HepG2 (cell line): ENCODE data around the gene LBX2. TPM values are rescaled to one million over a fixed set of nuclear protein-coding genes. Genes with fewer than 3 reads are reported as not detected.

Experiments
- AGO1 ChIP-seq: fragments of 200-400 bp; formaldehyde crosslinking; IDR thresholded peaks from 2 replicates; pipeline ENCODE4 v1.6.1; 2017; ENCODE audit warnings: mild to moderate bottlenecking, low read depth, low read length, moderate library complexity; ENCODE audit not compliant: poor library complexity, severe bottlenecking
- AGO2 ChIP-seq: fragments of 200-400 bp; formaldehyde crosslinking; optimal IDR thresholded peaks from 2 replicates; pipeline ENCODE3; 2017; ENCODE audit warnings: mild to moderate bottlenecking, low read depth, low read length, moderate library complexity
- CENPX ChIP-seq: sonication (generic); formaldehyde crosslinking; IDR thresholded peaks from 2 replicates; pipeline ENCODE4 v1.9.0; 2021; ENCODE audit warnings: mild to moderate bottlenecking, missing genetic modification reagents, moderate library complexity
- FOXC1 ChIP-seq: sonication (generic); formaldehyde crosslinking; IDR thresholded peaks from 2 replicates; pipeline ENCODE4 v1.8.0; 2022; ENCODE audit warnings: mild to moderate bottlenecking, missing genetic modification reagents, borderline replicate concordance
- HNRNPLL ChIP-seq: fragments of 200-400 bp; formaldehyde crosslinking; IDR thresholded peaks from 2 replicates; pipeline ENCODE4 v1.6.1; 2017; ENCODE audit warnings: mild to moderate bottlenecking, low read depth, low read length; ENCODE audit not compliant: poor library complexity, severe bottlenecking
- HOXD1 ChIP-seq: sonication (generic); formaldehyde crosslinking; IDR thresholded peaks from 2 replicates; pipeline ENCODE4 v1.5.0; 2020; ENCODE audit warnings: missing genetic modification reagents
- KAT8 ChIP-seq: IDR thresholded peaks from 2 replicates; pipeline ENCODE4 v1.6.1; 2016; ENCODE audit warnings: missing genetic modification reagents, missing compliant biosample characterization
- KLF11 ChIP-seq: IDR thresholded peaks from 2 replicates; pipeline ENCODE4 v1.6.1; 2016; ENCODE audit warnings: missing compliant biosample characterization
- KMT2A ChIP-seq: sonication (generic); formaldehyde crosslinking; IDR thresholded peaks from 2 replicates; pipeline ENCODE4 v1.4.0; 2020; ENCODE audit warnings: missing genetic modification reagents
- NR2F6 ChIP-seq, 2 experiments: IDR thresholded peaks; 2 replicates each; pipeline ENCODE4 v1.6.1; 2016; ENCODE audit warnings: antibody characterized with exemption in 1 of 2, mild to moderate bottlenecking in 1 of 2
- PRPF4 ChIP-seq: fragments of 200-400 bp; formaldehyde crosslinking; IDR thresholded peaks from 2 replicates; pipeline ENCODE4 v1.6.1; 2016; ENCODE audit warnings: low read length, low read depth; ENCODE audit not compliant: poor library complexity, severe bottlenecking
- PTBP1 ChIP-seq: fragments of 200-400 bp; formaldehyde crosslinking; IDR thresholded peaks from 2 replicates; pipeline ENCODE4 v1.6.1; 2018; ENCODE audit warnings: low read length, low read depth; ENCODE audit not compliant: poor library complexity, severe bottlenecking
- RBM22 ChIP-seq: fragments of 200-400 bp; formaldehyde crosslinking; optimal IDR thresholded peaks from 2 replicates; pipeline ENCODE3; 2017; ENCODE audit warnings: mild to moderate bottlenecking, low read length, moderate library complexity
- RELA ChIP-seq: sonication (generic); formaldehyde crosslinking; IDR thresholded peaks from 2 replicates; pipeline ENCODE4 v1.4.0; 2020; ENCODE audit warnings: missing genetic modification reagents
- ZFX ChIP-seq: sonication (generic); formaldehyde crosslinking; IDR thresholded peaks from 2 replicates; pipeline ENCODE4 v1.4.0; 2020; ENCODE audit warnings: mild to moderate bottlenecking, low read depth, missing genetic modification reagents, moderate library complexity
- ZNF235 ChIP-seq: sonication (generic); formaldehyde crosslinking; IDR thresholded peaks from 2 replicates; pipeline ENCODE4 v1.8.1; 2023; ENCODE audit warnings: mild to moderate bottlenecking, missing genetic modification reagents, borderline replicate concordance
- ZNF30 ChIP-seq: sonication (generic); formaldehyde crosslinking; IDR thresholded peaks from 2 replicates; pipeline ENCODE4 v1.5.0; 2020; ENCODE audit warnings: mild to moderate bottlenecking, missing genetic modification reagents
- ZNF354B ChIP-seq: sonication (generic); formaldehyde crosslinking; IDR thresholded peaks from 2 replicates; pipeline ENCODE4 v1.8.0; 2022; ENCODE audit warnings: mild to moderate bottlenecking, missing genetic modification reagents
- ZSCAN22 ChIP-seq: sonication (generic); formaldehyde crosslinking; IDR thresholded peaks from 2 replicates; pipeline ENCODE4 v1.4.0; 2020; ENCODE audit warnings: mild to moderate bottlenecking, missing genetic modification reagents
- polyA plus RNA-seq, 8 experiments: library from polyadenylated mRNA; depleted of rRNA in 3 of 8; stranded (reverse) in 7 of 8; unstranded in 1 of 8; fragments of >200 nt; fragmentation: Illumina TruSeq in 4 of 8; extraction: Trizol in 4 of 8; gene quantifications; 2 replicates each; pipeline versions ENCODE4 v1.2.1 to v1.2.3, GENCODE V29; 2011 to 2016; ENCODE audit warnings: low read depth in 4 of 8, missing spikeins in 1 of 8, mixed read lengths in 1 of 8; ENCODE audit not compliant: insufficient read depth in 1 of 8
- total RNA-seq, 5 experiments: library from RNA; depleted of rRNA; stranded (reverse); fragments of >200 nt; fragmentation: Illumina TruSeq; extraction: Trizol; gene quantifications; 2 replicates each; pipeline ENCODE4 v1.2.3, GENCODE V29; 2016; ENCODE audit warnings: low read depth in 1 of 5
- TF ChIP-seq, protein P1 (sequence below): IDR thresholded peaks from 2 replicates; pipeline ENCODE4 v1.6.1; 2016
- TF ChIP-seq, protein P2 (sequence below): sonication (generic); formaldehyde crosslinking; IDR thresholded peaks from 2 replicates; pipeline ENCODE4 v1.9.0; 2022; ENCODE audit warnings: missing genetic modification reagents, mild to moderate bottlenecking, borderline replicate concordance
- TF ChIP-seq, protein P3 (sequence below): IDR thresholded peaks from 2 replicates; pipeline ENCODE4 v1.6.1; 2016; ENCODE audit warnings: mild to moderate bottlenecking
- TF ChIP-seq, protein P4 (sequence below): sonication (generic); formaldehyde crosslinking; IDR thresholded peaks from 2 replicates; pipeline ENCODE4 v1.4.0; 2020; ENCODE audit warnings: mild to moderate bottlenecking, missing genetic modification reagents

The LBX2 gene
- total and polyA plus RNA-seq, 2 of the 13 experiments (the other 11 are each of a cell fraction or from before 2014, with no cell fraction given): 6.4 to 8.1 TPM

DNA sequence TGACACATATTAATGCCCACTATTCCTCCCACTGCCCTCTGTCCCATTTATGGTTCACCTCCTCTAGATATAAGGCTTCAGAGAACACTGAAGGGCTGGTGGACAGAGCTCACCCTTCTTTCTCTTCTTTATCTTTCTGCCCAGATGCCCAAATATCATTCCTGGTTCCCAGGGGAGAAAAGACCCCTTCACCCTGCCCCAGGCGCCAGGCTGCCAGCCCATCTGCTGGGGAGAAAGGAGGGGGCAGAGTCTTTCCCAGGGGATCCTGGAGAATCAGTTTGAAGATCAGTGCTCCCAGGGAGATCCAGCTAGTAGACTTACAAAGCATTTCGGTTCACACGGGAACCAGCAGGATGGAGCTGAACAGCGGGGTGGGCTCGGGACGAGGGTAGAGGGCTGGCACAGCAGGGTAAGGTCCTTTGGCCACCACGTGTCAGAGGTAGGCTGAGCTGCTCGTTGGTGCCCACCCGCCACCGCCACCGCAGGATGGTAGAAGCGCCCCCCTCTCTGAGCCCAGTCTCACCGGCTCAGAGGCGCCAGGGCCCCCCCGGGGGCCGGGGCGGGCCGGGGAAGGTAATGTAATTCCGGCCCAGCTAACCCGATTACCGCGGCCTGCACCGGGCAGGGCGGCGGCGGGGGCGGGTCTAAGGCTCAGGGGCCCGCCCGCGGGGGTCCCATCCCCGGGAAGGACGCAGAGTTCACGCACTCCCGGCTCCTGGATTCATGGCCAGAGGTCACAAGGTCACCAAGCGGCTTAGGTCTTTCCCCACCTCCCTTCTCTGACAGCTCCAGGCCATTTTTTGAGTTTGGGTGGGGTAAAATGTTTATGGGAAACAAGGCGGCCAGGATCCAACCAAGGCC, 13.6 kb upstream of the LBX2 start (continued):
- TF ChIP-seq, protein P1, sequence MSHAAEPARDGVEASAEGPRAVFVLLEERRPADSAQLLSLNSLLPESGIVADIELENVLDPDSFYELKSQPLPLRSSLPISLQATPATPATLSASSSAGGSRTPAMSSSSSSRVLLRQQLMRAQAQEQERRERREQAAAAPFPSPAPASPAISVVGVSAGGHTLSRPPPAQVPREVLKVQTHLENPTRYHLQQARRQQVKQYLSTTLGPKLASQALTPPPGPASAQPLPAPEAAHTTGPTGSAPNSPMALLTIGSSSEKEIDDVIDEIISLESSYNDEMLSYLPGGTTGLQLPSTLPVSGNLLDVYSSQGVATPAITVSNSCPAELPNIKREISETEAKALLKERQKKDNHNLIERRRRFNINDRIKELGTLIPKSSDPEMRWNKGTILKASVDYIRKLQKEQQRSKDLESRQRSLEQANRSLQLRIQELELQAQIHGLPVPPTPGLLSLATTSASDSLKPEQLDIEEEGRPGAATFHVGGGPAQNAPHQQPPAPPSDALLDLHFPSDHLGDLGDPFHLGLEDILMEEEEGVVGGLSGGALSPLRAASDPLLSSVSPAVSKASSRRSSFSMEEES: peak; percentile 35; the same call in 1 of the 2 replicates
- TF ChIP-seq ZNF354B (CRISPR knock-in tag) (no peak), ZNF30 (CRISPR knock-in tag) (no peak), KMT2A (CRISPR knock-in tag) (no peak), KAT8 (0 out of 2 replicates have a peak, but pooled peaks have one; percentile 55), RELA (no peak), CENPX (CRISPR knock-in tag) (no peak), RBM22 (no peak), FOXC1 (CRISPR knock-in tag) (peak; percentile 58; the same call in 1 of the 2 replicates), ZFX (CRISPR knock-in tag) (peak; percentile 66; the same call in 1 of the 2 replicates), KLF11 (peak; percentile 28; the same call in 1 of the 2 replicates), AGO2 (peak; percentile 91), AGO1 (peak; percentile 87), PTBP1 (peak; percentile 77), ZSCAN22 (CRISPR knock-in tag) (no peak), HNRNPLL (peak; percentile 37), NR2F6 (IDR thresholded peaks at IDR 0.05) (peak; percentile 91), NR2F6 (CRISPR knock-in tag; IDR thresholded peaks at IDR 0.05) (peak; percentile 90), ZNF235 (CRISPR knock-in tag) (no peak), HOXD1 (no peak), PRPF4 (no peak)
- TF ChIP-seq, protein P2, sequence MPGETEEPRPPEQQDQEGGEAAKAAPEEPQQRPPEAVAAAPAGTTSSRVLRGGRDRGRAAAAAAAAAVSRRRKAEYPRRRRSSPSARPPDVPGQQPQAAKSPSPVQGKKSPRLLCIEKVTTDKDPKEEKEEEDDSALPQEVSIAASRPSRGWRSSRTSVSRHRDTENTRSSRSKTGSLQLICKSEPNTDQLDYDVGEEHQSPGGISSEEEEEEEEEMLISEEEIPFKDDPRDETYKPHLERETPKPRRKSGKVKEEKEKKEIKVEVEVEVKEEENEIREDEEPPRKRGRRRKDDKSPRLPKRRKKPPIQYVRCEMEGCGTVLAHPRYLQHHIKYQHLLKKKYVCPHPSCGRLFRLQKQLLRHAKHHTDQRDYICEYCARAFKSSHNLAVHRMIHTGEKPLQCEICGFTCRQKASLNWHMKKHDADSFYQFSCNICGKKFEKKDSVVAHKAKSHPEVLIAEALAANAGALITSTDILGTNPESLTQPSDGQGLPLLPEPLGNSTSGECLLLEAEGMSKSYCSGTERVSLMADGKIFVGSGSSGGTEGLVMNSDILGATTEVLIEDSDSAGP (CRISPR knock-in tag): peak; percentile 34; the same call in 1 of the 2 replicates
- TF ChIP-seq, protein P3, sequence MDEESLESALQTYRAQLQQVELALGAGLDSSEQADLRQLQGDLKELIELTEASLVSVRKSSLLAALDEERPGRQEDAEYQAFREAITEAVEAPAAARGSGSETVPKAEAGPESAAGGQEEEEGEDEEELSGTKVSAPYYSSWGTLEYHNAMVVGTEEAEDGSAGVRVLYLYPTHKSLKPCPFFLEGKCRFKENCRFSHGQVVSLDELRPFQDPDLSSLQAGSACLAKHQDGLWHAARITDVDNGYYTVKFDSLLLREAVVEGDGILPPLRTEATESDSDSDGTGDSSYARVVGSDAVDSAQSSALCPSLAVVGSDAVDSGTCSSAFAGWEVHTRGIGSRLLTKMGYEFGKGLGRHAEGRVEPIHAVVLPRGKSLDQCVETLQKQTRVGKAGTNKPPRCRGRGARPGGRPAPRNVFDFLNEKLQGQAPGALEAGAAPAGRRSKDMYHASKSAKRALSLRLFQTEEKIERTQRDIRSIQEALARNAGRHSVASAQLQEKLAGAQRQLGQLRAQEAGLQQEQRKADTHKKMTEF (CRISPR knock-in tag): peak; percentile 60; the same call in 1 of the 2 replicates
- TF ChIP-seq, protein P4, sequence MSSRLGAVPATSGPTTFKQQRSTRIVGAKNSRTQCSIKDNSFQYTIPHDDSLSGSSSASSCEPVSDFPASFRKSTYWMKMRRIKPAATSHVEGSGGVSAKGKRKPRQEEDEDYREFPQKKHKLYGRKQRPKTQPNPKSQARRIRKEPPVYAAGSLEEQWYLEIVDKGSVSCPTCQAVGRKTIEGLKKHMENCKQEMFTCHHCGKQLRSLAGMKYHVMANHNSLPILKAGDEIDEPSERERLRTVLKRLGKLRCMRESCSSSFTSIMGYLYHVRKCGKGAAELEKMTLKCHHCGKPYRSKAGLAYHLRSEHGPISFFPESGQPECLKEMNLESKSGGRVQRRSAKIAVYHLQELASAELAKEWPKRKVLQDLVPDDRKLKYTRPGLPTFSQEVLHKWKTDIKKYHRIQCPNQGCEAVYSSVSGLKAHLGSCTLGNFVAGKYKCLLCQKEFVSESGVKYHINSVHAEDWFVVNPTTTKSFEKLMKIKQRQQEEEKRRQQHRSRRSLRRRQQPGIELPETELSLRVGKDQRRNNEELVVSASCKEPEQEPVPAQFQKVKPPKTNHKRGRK (CRISPR knock-in tag): no peak
